ENCODE results near the gene MC2R. TPM values are rescaled to one million over a fixed set of nuclear protein-coding genes. Genes with fewer than 3 reads are reported as not detected.

The MC2R gene
- not detected in 2 replicates for polyA plus RNA-seq
- polyA minus RNA-seq, result not detected in 2 replicates

DNA sequence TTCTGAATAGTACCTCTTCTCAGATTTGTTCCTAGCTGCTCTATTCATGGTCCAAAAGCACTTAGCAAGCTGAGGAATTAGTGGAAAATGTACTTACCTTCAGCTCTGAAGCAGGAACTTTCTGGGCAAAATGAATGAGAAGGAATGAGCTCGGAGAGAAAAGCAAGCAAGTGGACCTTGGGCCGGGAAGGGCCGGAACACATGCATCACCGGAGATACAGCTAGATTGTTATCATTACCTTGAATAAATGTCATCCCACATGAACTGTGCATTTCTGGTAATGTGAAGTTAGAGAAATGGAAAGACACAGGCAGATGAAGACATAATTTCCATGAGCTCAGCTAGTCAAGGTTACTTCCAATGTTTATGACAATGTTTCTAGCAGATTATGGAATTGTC is at the start of gene MC2R:
Gene MC2R, minus strand, starts transcription at position 146 of the 400 bp plus-strand sequence. CDS start 30,018 bp downstream, outside the sequence.
- no peak within 1 kb of the TSS for H3K4me2 ChIP-seq (ENCODE audit: low read length)
- TF ChIP-seq SMC3 (conservative IDR thresholded peaks at IDR 0.05; ENCODE audit: poor library complexity), result no peak
- TF ChIP-seq, protein P1, sequence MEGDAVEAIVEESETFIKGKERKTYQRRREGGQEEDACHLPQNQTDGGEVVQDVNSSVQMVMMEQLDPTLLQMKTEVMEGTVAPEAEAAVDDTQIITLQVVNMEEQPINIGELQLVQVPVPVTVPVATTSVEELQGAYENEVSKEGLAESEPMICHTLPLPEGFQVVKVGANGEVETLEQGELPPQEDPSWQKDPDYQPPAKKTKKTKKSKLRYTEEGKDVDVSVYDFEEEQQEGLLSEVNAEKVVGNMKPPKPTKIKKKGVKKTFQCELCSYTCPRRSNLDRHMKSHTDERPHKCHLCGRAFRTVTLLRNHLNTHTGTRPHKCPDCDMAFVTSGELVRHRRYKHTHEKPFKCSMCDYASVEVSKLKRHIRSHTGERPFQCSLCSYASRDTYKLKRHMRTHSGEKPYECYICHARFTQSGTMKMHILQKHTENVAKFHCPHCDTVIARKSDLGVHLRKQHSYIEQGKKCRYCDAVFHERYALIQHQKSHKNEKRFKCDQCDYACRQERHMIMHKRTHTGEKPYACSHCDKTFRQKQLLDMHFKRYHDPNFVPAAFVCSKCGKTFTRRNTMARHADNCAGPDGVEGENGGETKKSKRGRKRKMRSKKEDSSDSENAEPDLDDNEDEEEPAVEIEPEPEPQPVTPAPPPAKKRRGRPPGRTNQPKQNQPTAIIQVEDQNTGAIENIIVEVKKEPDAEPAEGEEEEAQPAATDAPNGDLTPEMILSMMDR (IDR thresholded peaks at IDR 0.05; ENCODE audit: poor library complexity, severe bottlenecking), result no peak
- TF ChIP-seq, protein P2, sequence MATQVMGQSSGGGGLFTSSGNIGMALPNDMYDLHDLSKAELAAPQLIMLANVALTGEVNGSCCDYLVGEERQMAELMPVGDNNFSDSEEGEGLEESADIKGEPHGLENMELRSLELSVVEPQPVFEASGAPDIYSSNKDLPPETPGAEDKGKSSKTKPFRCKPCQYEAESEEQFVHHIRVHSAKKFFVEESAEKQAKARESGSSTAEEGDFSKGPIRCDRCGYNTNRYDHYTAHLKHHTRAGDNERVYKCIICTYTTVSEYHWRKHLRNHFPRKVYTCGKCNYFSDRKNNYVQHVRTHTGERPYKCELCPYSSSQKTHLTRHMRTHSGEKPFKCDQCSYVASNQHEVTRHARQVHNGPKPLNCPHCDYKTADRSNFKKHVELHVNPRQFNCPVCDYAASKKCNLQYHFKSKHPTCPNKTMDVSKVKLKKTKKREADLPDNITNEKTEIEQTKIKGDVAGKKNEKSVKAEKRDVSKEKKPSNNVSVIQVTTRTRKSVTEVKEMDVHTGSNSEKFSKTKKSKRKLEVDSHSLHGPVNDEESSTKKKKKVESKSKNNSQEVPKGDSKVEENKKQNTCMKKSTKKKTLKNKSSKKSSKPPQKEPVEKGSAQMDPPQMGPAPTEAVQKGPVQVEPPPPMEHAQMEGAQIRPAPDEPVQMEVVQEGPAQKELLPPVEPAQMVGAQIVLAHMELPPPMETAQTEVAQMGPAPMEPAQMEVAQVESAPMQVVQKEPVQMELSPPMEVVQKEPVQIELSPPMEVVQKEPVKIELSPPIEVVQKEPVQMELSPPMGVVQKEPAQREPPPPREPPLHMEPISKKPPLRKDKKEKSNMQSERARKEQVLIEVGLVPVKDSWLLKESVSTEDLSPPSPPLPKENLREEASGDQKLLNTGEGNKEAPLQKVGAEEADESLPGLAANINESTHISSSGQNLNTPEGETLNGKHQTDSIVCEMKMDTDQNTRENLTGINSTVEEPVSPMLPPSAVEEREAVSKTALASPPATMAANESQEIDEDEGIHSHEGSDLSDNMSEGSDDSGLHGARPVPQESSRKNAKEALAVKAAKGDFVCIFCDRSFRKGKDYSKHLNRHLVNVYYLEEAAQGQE (IDR thresholded peaks at IDR 0.05; ENCODE audit: borderline replicate concordance), result no peak
- no peak for TF ChIP-seq EZH2 (IDR thresholded peaks at IDR 0.05; ENCODE audit: borderline replicate concordance, insufficient read depth, low read length, poor library complexity, severe bottlenecking)
- TF ChIP-seq RAD21 (conservative IDR thresholded peaks at IDR 0.05), result no peak
- no peak for TF ChIP-seq EP300 (conservative IDR thresholded peaks at IDR 0.05; ENCODE audit: poor library complexity, severe bottlenecking)
- no peak for TF ChIP-seq MXI1 (conservative IDR thresholded peaks at IDR 0.05; ENCODE audit: poor library complexity, severe bottlenecking)
- no peak for TF ChIP-seq POLR2AphosphoS5 (IDR thresholded peaks at IDR 0.05)
- TF ChIP-seq TAF1 (IDR thresholded peaks at IDR 0.05; ENCODE audit: low read depth), result no peak
- no peaks in the 10 kb centered on the region for H4K20me1 ChIP-seq (ENCODE audit: insufficient read depth)
- H3K4me3 ChIP-seq (ENCODE audit: low read length), result no peak within 1 kb of the TSS
- no peaks in the 10 kb centered on the region for H3F3A ChIP-seq (ENCODE audit: insufficient read depth, low read length, poor library complexity, severe bottlenecking)
- no peak within 1 kb of the TSS for H3K27ac ChIP-seq (ENCODE audit: low read length)
- H3K9me3 ChIP-seq (ENCODE audit: low read length), result no peaks in the 10 kb centered on the region
- H2AFZ ChIP-seq (ENCODE audit: low read depth, low read length), result no peak within 1 kb of the TSS
- no peak within 1 kb of the TSS for H3K9ac ChIP-seq (ENCODE audit: low read length)
- no peaks in the 10 kb centered on the region for H3K36me3 ChIP-seq (ENCODE audit: insufficient read depth, low read length)
- H3K9me2 ChIP-seq (ENCODE audit: insufficient read depth, low read length), result no peaks in the 10 kb centered on the region
- H3K79me2 ChIP-seq (replicated peaks; ENCODE audit: insufficient read depth, low read length), result no peaks in the 10 kb centered on the region
- no peaks in the 10 kb centered on the region for H3K27me3 ChIP-seq (ENCODE audit: insufficient read depth, low read depth, low read length)

DNA sequence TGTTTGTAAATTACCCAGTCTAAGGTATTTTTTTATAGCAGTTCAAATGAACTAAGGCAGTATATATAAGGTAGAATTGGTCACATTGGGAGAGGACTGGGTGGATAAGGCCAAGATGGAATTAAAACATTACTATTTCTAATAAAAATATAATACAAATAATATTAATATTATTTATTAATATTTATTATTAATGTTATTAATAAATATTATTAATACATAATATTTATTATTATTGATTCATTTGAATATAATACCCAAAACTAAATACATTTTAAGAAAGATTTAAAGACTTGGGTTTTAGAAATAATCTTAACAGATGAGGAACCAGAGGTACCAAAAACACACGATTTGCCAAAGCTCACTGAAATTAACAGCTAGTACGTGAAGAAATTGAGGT is 30.5 kb upstream of the MC2R start:
- no peak overlapping the region for H3K9ac ChIP-seq (ENCODE audit: low read length)
- no peaks in the 10 kb centered on the region for H3K9me2 ChIP-seq (ENCODE audit: insufficient read depth, low read length)
- H3K9me3 ChIP-seq (ENCODE audit: low read length), result no peaks in the 10 kb centered on the region
- no peaks in the 10 kb centered on the region for H3K36me3 ChIP-seq (ENCODE audit: insufficient read depth, low read length)
- no peak for TF ChIP-seq MXI1 (conservative IDR thresholded peaks at IDR 0.05; ENCODE audit: poor library complexity, severe bottlenecking)
- TF ChIP-seq POLR2AphosphoS5 (IDR thresholded peaks at IDR 0.05), result no peak
- TF ChIP-seq TAF1 (IDR thresholded peaks at IDR 0.05; ENCODE audit: low read depth), result no peak
- no peak for TF ChIP-seq SMC3 (conservative IDR thresholded peaks at IDR 0.05; ENCODE audit: poor library complexity)
- no peak for TF ChIP-seq RAD21 (conservative IDR thresholded peaks at IDR 0.05)
- TF ChIP-seq, protein P1 (IDR thresholded peaks at IDR 0.05; ENCODE audit: poor library complexity, severe bottlenecking), result no peak
- no peak for TF ChIP-seq EP300 (conservative IDR thresholded peaks at IDR 0.05; ENCODE audit: poor library complexity, severe bottlenecking)
- TF ChIP-seq, protein P2 (IDR thresholded peaks at IDR 0.05; ENCODE audit: borderline replicate concordance), result no peak
- no peak for TF ChIP-seq EZH2 (IDR thresholded peaks at IDR 0.05; ENCODE audit: borderline replicate concordance, insufficient read depth, low read length, poor library complexity, severe bottlenecking)
- H3K27me3 ChIP-seq (ENCODE audit: insufficient read depth, low read depth, low read length), result no peaks in the 10 kb centered on the region
- H3K79me2 ChIP-seq (replicated peaks; ENCODE audit: insufficient read depth, low read length), result no peaks in the 10 kb centered on the region
- H3K27ac ChIP-seq (ENCODE audit: low read length), result no peak overlapping the region
- no peaks in the 10 kb centered on the region for H4K20me1 ChIP-seq (ENCODE audit: insufficient read depth)
- no peaks in the 10 kb centered on the region for H3F3A ChIP-seq (ENCODE audit: insufficient read depth, low read length, poor library complexity, severe bottlenecking)
- H2AFZ ChIP-seq (ENCODE audit: low read depth, low read length), result no peak overlapping the region
- H3K4me2 ChIP-seq (ENCODE audit: low read length), result no peak overlapping the region
- H3K4me3 ChIP-seq (ENCODE audit: low read length), result no peak overlapping the region
